ENCODE data around the gene GALNT6.

GALNT6 gene

GRCh38 chr12:51372021-51372420 lies 19.2 kb downstream of the GALNT6 start:
- no peak overlapping the region for H3K27ac ChIP-seq
- TF ChIP-seq ZFX (IDR thresholded peaks at IDR 0.05): no peak
- TF ChIP-seq CTCF (conservative IDR thresholded peaks at IDR 0.05): no peak

GRCh38 chr12:51371295-51371953 lies 19.8 kb downstream of the GALNT6 start:
- TF ChIP-seq CTCF (conservative IDR thresholded peaks at IDR 0.05) (no peak), ZFX (IDR thresholded peaks at IDR 0.05) (no peak)
- H3K27ac ChIP-seq: no peak overlapping the region

- H3K27ac ChIP-seq: no peak overlapping the region
- TF ChIP-seq CTCF (conservative IDR thresholded peaks at IDR 0.05) (no peak), ZFX (IDR thresholded peaks at IDR 0.05) (no peak)
Measured at GRCh38 chr12:51370667-51371066, 20.5 kb downstream of the GALNT6 start.

- TF ChIP-seq CTCF (conservative IDR thresholded peaks at IDR 0.05) (no peak), ZFX (IDR thresholded peaks at IDR 0.05) (no peak)
- H3K27ac ChIP-seq: no peak overlapping the region
Measured at GRCh38 chr12:51369581-51369980, 21.6 kb downstream of the GALNT6 start.

- no peak overlapping the region for H3K27ac ChIP-seq
- TF ChIP-seq ZFX (IDR thresholded peaks at IDR 0.05): no peak
- no peak for TF ChIP-seq CTCF (conservative IDR thresholded peaks at IDR 0.05)
Measured at GRCh38 chr12:51368640-51369517, 22.3 kb downstream of the GALNT6 start.

DNA sequence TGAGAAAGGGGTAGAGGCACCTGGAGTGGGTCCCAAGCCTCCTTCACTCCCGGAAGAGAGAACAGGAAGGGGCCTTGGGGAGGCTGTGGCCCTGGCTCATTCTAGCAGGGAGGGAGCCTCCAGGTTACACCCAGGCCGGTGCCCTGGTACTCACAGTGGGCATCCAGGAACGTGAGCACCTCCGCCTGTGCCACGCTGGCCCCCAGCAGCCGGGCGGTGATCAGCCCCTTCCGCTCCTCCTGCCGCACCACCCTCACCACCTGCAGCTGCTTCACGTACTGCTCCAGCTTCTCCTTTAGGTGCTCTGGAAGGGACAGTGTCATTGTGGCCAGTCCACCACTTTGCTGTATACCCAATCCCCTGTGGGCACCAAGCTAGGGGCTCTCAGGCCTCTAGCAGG lies 25.9 kb downstream of the GALNT6 start:
- no peak for TF ChIP-seq ZFX (IDR thresholded peaks at IDR 0.05)
- no peak for TF ChIP-seq CTCF (conservative IDR thresholded peaks at IDR 0.05)

DNA sequence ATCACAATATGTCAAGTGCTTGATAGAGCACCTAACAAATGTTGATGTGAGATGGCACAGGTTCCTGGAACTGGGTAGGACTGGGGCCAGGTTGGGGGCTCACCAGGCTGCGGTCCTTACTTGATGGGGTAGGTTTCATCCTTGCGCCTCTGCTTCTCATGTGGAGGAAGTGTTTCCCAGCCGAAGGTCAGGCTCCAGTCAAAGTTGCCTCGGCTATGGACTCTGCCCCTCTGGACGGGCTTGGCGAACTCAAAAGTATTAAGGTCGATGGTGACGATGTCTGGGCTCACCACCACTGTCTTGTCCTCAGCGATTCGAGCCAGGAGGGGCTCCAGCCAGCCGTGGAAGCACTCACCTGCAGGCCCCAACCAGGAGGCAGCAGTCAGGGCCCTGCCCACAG lies 27.2 kb downstream of the GALNT6 start:
- no peak for TF ChIP-seq ZFX (IDR thresholded peaks at IDR 0.05)
- no peak for TF ChIP-seq CTCF (conservative IDR thresholded peaks at IDR 0.05)
- no peak overlapping the region for H3K27ac ChIP-seq

More for the DNA sequence above, 25.9 kb downstream of the GALNT6 start:
- H3K27ac ChIP-seq: no peak overlapping the region

Data from C4-2B (cell line).